ENCODE results near the gene CAMK1G.

CAMK1G gene

GRCh38 chr1:209621286-209621685 is 37.8 kb downstream of the CAMK1G start:
- H3F3A ChIP-seq (ENCODE audit: insufficient read depth), result no peaks in the 10 kb centered on the region
- no peaks in the 10 kb centered on the region for H3K79me2 ChIP-seq (ENCODE audit: insufficient read depth, low read length)
- no peak overlapping the region for H3K4me3 ChIP-seq (ENCODE audit: insufficient read depth, low read length, poor library complexity, severe bottlenecking)
- H4K20me1 ChIP-seq (ENCODE audit: low read depth, low read length), result no peaks in the 10 kb centered on the region
- no peaks in the 10 kb centered on the region for H3K9me2 ChIP-seq (replicated peaks; ENCODE audit: insufficient read depth, low read length)
- TF ChIP-seq, protein P1, sequence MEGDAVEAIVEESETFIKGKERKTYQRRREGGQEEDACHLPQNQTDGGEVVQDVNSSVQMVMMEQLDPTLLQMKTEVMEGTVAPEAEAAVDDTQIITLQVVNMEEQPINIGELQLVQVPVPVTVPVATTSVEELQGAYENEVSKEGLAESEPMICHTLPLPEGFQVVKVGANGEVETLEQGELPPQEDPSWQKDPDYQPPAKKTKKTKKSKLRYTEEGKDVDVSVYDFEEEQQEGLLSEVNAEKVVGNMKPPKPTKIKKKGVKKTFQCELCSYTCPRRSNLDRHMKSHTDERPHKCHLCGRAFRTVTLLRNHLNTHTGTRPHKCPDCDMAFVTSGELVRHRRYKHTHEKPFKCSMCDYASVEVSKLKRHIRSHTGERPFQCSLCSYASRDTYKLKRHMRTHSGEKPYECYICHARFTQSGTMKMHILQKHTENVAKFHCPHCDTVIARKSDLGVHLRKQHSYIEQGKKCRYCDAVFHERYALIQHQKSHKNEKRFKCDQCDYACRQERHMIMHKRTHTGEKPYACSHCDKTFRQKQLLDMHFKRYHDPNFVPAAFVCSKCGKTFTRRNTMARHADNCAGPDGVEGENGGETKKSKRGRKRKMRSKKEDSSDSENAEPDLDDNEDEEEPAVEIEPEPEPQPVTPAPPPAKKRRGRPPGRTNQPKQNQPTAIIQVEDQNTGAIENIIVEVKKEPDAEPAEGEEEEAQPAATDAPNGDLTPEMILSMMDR (IDR thresholded peaks at IDR 0.05; ENCODE audit: insufficient read depth, low read length, poor library complexity, severe bottlenecking), result no peak
- no peak for TF ChIP-seq EZH2phosphoT487 (conservative IDR thresholded peaks at IDR 0.05; ENCODE audit: low read length)
- no peaks in the 10 kb centered on the region for H3K36me3 ChIP-seq (ENCODE audit: low read length)
- no peak overlapping the region for H2AFZ ChIP-seq (ENCODE audit: low read depth, low read length, severe bottlenecking)
- no peaks in the 10 kb centered on the region for H3K27me3 ChIP-seq (ENCODE audit: low read length)
- H3K9me3 ChIP-seq (ENCODE audit: insufficient read depth, low read length), result no peaks in the 10 kb centered on the region
- H3K27ac ChIP-seq (ENCODE audit: low read depth, low read length), result no peak overlapping the region
- no peak overlapping the region for H3K9ac ChIP-seq (ENCODE audit: low read length)
- H3K4me2 ChIP-seq (ENCODE audit: low read depth, low read length, poor library complexity, severe bottlenecking), result no peak overlapping the region

- Histone ChIP-seq H3K9ac (ENCODE audit: low read length) (no peak overlapping the region), H3K9me3 (ENCODE audit: insufficient read depth, low read length) (no peaks in the 10 kb centered on the region), H3K4me2 (ENCODE audit: low read depth, low read length, poor library complexity, severe bottlenecking) (no peak overlapping the region), H3K27me3 (ENCODE audit: low read length) (no peaks in the 10 kb centered on the region), H3F3A (ENCODE audit: insufficient read depth) (no peaks in the 10 kb centered on the region), H3K4me3 (ENCODE audit: insufficient read depth, low read length, poor library complexity, severe bottlenecking) (no peak overlapping the region), H3K36me3 (ENCODE audit: low read length) (no peaks in the 10 kb centered on the region), H2AFZ (ENCODE audit: low read depth, low read length, severe bottlenecking) (no peak overlapping the region), H3K79me2 (ENCODE audit: insufficient read depth, low read length) (no peaks in the 10 kb centered on the region), H4K20me1 (ENCODE audit: low read depth, low read length) (no peaks in the 10 kb centered on the region), H3K9me2 (replicated peaks; ENCODE audit: insufficient read depth, low read length) (no peaks in the 10 kb centered on the region), H3K27ac (ENCODE audit: low read depth, low read length) (no peak overlapping the region)
- no peak for TF ChIP-seq EZH2phosphoT487 (conservative IDR thresholded peaks at IDR 0.05; ENCODE audit: low read length)
- TF ChIP-seq, protein P1 (IDR thresholded peaks at IDR 0.05; ENCODE audit: insufficient read depth, low read length, poor library complexity, severe bottlenecking), result no peak
Measured at GRCh38 chr1:209621741-209622655, 38.5 kb downstream of the CAMK1G start.

- Histone ChIP-seq H3K9ac (ENCODE audit: low read length) (no peak overlapping the region), H3F3A (ENCODE audit: insufficient read depth) (no peaks in the 10 kb centered on the region)
Measured at GRCh38 chr1:209622841-209623829, 39.6 kb downstream of the CAMK1G start.

More at GRCh38 chr1:209622841-209623829, 39.6 kb downstream of the CAMK1G start:
- Histone ChIP-seq H3K9me2 (replicated peaks; ENCODE audit: insufficient read depth, low read length) (no peaks in the 10 kb centered on the region), H4K20me1 (ENCODE audit: low read depth, low read length) (no peaks in the 10 kb centered on the region), H3K27me3 (ENCODE audit: low read length) (no peaks in the 10 kb centered on the region), H3K4me2 (ENCODE audit: low read depth, low read length, poor library complexity, severe bottlenecking) (no peak overlapping the region), H3K9me3 (ENCODE audit: insufficient read depth, low read length) (no peaks in the 10 kb centered on the region), H3K79me2 (ENCODE audit: insufficient read depth, low read length) (no peaks in the 10 kb centered on the region), H2AFZ (ENCODE audit: low read depth, low read length, severe bottlenecking) (no peak overlapping the region), H3K36me3 (ENCODE audit: low read length) (no peaks in the 10 kb centered on the region), H3K4me3 (ENCODE audit: insufficient read depth, low read length, poor library complexity, severe bottlenecking) (no peak overlapping the region), H3K27ac (ENCODE audit: low read depth, low read length) (no peak overlapping the region)
- TF ChIP-seq, protein P1 (IDR thresholded peaks at IDR 0.05; ENCODE audit: insufficient read depth, low read length, poor library complexity, severe bottlenecking), result no peak
- TF ChIP-seq EZH2phosphoT487 (conservative IDR thresholded peaks at IDR 0.05; ENCODE audit: low read length), result no peak
